Pancreas (tissue), 10 donors: ENCODE data around the gene STIL. TPM values are rescaled to one million over a fixed set of nuclear protein-coding genes. Genes with fewer than 3 reads are reported as not detected.

ENCODE experiments used
- ATAC-seq, 4 donors: fragments of 200-7000 bp; cut with Tn5 transposase; one replicate each; pipeline versions ENCODE4 v1.8.0 to v1.9.1; 2020; ENCODE audit warnings: mild to moderate bottlenecking in 4 of 4, moderate library complexity in 4 of 4
- DNase-seq, 6 donors: peaks; one replicate each; pipeline ENCODE4 v3.0.0-alpha.2; 2020
- FAIRE-seq: peaks from 2 replicates; lab custom pipeline; 2012; peaks lifted over from hg19 to GRCh38; lab: Jason Lieb, UNC
- H3K27ac ChIP-seq, 4 donors: fragments of 200-600 bp; sonication (generic); 1 replicate in 3 of 4; 2 replicates in 1 of 4; pipeline versions ENCODE4 v1.5.0 to v1.8.0; 2020
- H3K27me3 ChIP-seq, 4 donors: fragments of 200-600 bp; one replicate each; pipeline ENCODE4 v1.8.0; 2021
- H3K36me3 ChIP-seq, 3 donors: fragments of 200-600 bp; sonication (generic) in 1 of 3; one replicate each; pipeline versions ENCODE4 v1.5.0 to v1.8.0; 2020 to 2021
- H3K4me1 ChIP-seq, 3 donors: fragments of 200-600 bp; one replicate each; pipeline ENCODE4 v1.8.0; 2021
- H3K4me3 ChIP-seq, 4 donors: fragments of 200-600 bp; sonication (generic) in 2 of 4; one replicate each; pipeline versions ENCODE4 v1.5.0 to v1.8.0; 2020 to 2021
- H3K9me3 ChIP-seq, 4 donors: fragments of 200-600 bp; one replicate each; pipeline ENCODE4 v1.8.0; 2021
- CTCF ChIP-seq, 4 donors: fragments of 200-600 bp; sonication (generic) in 3 of 4; IDR thresholded peaks; one replicate each; pipeline versions ENCODE4 v1.5.0 to v1.8.0; 2021; ENCODE audit warnings: antibody characterized with exemption in 4 of 4
- WGBS, 2 donors: extraction: QIAGEN DNeasy Blood & Tissue Kit; methylation state at CpG; one replicate each; pipeline ENCODE4 v1.1.7; 2013; 5-methylcytosine and 5-hydroxymethylcytosine counted together
- intact Hi-C, 3 donors: fragments of 100-400 bp; cut with DNase I; formaldehyde crosslinking; loops; one replicate each; pipeline versions ENCODE4 v1.11.1 to v1.14.2; 2022
- polyA plus RNA-seq, 2 donors: library from polyadenylated mRNA; stranded (reverse); fragments of 200-250 nt; gene quantifications; one replicate each; pipeline ENCODE4 v1.2.3, GENCODE V29; 2013
- total RNA-seq, 6 donors: library from RNA; stranded (reverse); fragmentation: NEBNext Ultra II Directional in 4 of 6; extraction: Animal tissue kit (Norgen Biotek cat#: 25700) in 4 of 6; gene quantifications; one replicate each; pipeline versions ENCODE4 v1.2.1 to v1.2.4, GENCODE V29; 2021 to 2023
- donor health status: healthy with polysubstance abuse.
- donor health status: DM: no; HTN: no; CAD: no; lungs with moderate emphysema.
- donor health status: DM: no; HTN: no; CAD: no.
- donor health status: control.
- donor health status: control.
- donor health status: Bipolar disorder and iron deficiency.
- donor health status: DM: yes; HTN: yes; CAD: no.
- donor health status: DM: no; HTN: no; CAD: no.
- donor health status: DM: no; HTN: no; CAD: no.
- donor health status: DM: yes; HTN: yes; CAD: no.

STIL gene
- 1 to 10 TPM in 2 of 6 donors, under 1 TPM in 4; 0.43 to 1.5 (median 0.67) TPM for total RNA-seq
- polyA plus RNA-seq, result under 1 TPM; 0.49 to 0.56 TPM

GRCh38 chr1:47313915-47314664 is at the start of gene STIL:
STIL (minus strand) TSS chr1:47314147; CDS start chr1:47310319, 3,828 bp downstream.
- H3K27ac ChIP-seq, result peak within 1 kb of the TSS; percentile 45 to 90 (median 76)
- no peaks in the 10 kb centered on the region for H3K27me3 ChIP-seq
- peak; percentile 97 to 99 (median 98) for DNase-seq
- peak; percentile 97 for FAIRE-seq
- no peak for TF ChIP-seq CTCF (IDR thresholded peaks at IDR 0.05)
- H3K4me1 ChIP-seq, result no peaks in the 10 kb centered on the region
- WGBS, 2 donors, result 0% methylated on average over 54 of the region's 54 CpGs
- H3K36me3 ChIP-seq, result no peaks in the 10 kb centered on the region
- H3K4me3 ChIP-seq, result peak within 1 kb of the TSS; percentile 56 to 92 (median 63)
- intact Hi-C loops, result no loop called here
- peak; percentile 99 to 100 (median 100) for ATAC-seq
- no peaks in the 10 kb centered on the region for H3K9me3 ChIP-seq

DNA sequence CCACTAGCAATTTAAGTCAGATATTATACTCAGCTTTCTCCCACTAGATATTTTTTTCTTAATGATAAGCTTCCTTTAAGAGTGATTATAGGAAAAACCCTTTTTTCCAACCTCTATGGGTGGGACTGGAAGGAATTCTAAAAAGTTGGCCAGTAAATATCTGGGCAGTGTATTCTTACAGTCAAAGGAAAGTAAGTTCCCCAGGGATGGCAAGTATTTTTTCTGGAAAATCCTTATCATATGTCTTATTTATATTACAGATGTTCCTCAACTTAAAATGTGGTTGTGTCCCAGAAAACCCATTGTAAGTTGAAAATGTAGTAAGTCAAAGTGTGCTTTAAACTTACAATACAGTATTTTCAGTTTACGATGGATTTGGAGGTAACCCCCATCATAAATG is 48.9 kb upstream of the STIL start:
- ATAC-seq, result no peak
- WGBS, 2 donors, result 96 to 97% methylated on average over 1 of the region's 1 CpG
- FAIRE-seq, result no peak
- no peak for DNase-seq
- no peaks in the 10 kb centered on the region for H3K36me3 ChIP-seq
- no peaks in the 10 kb centered on the region for H3K4me1 ChIP-seq
- H3K9me3 ChIP-seq, result no peaks in the 10 kb centered on the region
- no peaks in the 10 kb centered on the region for H3K27me3 ChIP-seq
- intact Hi-C loops, result no loop called here
- H3K27ac ChIP-seq, result no peak overlapping the region
- H3K4me3 ChIP-seq, result no peak overlapping the region
- TF ChIP-seq CTCF (IDR thresholded peaks at IDR 0.05), result no peak

DNA sequence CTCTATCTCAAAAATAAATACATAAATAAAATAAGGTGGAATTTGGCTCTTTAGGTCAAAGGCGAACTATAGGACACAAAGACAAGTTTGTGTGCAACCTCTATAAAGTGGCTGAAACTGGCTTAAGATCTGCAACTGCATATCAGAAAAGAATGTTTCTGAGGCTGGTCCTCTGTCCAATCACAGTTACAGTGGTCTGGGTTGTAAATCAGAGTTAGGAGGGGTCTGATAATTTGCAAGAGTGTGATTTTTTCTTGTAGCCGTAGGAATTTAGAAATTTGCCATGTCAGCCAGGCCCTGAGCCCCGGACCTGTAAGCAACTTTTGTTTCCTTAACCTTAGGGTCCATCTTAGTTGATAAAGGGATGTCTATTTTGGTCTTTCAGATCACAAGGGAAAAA is 47.4 kb upstream of the STIL start:
- Histone ChIP-seq H3K4me1 (no peaks in the 10 kb centered on the region), H3K9me3 (no peaks in the 10 kb centered on the region), H3K4me3 (no peak overlapping the region), H3K27ac (no peak overlapping the region), H3K36me3 (no peaks in the 10 kb centered on the region), H3K27me3 (no peaks in the 10 kb centered on the region)
- FAIRE-seq, result no peak
- 86 to 89% methylated on average over 3 of the region's 3 CpGs for WGBS, 2 donors
- no peak for DNase-seq
- ATAC-seq, result no peak
- no peak for TF ChIP-seq CTCF (IDR thresholded peaks at IDR 0.05)
- intact Hi-C loops, result no loop called here

DNA sequence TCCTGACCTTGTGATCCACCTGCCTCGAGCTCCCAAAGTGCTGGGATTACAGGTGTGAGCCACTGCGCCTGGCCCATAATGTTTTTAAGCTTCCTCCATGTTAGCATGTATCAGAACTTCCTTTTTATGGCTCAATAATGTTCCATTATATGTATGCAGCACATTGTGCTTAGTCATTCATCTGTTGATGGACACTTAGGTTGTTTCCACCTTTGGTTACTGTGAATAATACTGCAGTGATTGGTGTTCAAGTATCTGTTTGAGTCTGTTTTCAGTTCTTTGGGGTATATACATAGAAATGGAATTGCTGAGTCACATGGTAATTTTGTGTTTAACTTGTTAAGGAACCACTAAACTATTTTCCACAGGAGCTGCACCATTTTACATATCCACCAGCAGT is 37.4 kb upstream of the STIL start:
- no peak for FAIRE-seq
- intact Hi-C loops, result no loop called here
- Histone ChIP-seq H3K4me3 (no peak overlapping the region), H3K4me1 (peaks cover 0 to 16% (median 0%) of the 10 kb centered on the region in 3 donors), H3K9me3 (no peaks in the 10 kb centered on the region), H3K36me3 (no peaks in the 10 kb centered on the region), H3K27me3 (no peaks in the 10 kb centered on the region), H3K27ac (no peak overlapping the region)
- no peak for DNase-seq
- 97% methylated on average over 2 of the region's 2 CpGs for WGBS, 2 donors
- no peak for ATAC-seq
- TF ChIP-seq CTCF (IDR thresholded peaks at IDR 0.05), result no peak

- FAIRE-seq, result no peak
- WGBS, 2 donors, result 51 to 66% methylated on average over 1 of the region's 1 CpG
These were observed 34.3 kb upstream of the STIL start for GRCh38 chr1:47348246-47348645.

More at GRCh38 chr1:47348246-47348645, 34.3 kb upstream of the STIL start:
- ATAC-seq (no peak), DNase-seq (no peak)
- no peaks in the 10 kb centered on the region for H3K27me3 ChIP-seq
- no peak for TF ChIP-seq CTCF (IDR thresholded peaks at IDR 0.05)
- H3K9me3 ChIP-seq, result no peaks in the 10 kb centered on the region
- no peaks in the 10 kb centered on the region for H3K36me3 ChIP-seq
- H3K4me1 ChIP-seq, result peaks cover 0 to 16% (median 0%) of the 10 kb centered on the region in 3 donors
- no peak overlapping the region for H3K27ac ChIP-seq
- no peak overlapping the region for H3K4me3 ChIP-seq
- intact Hi-C loops, result no loop called here
